Adrenal gland (tissue), 12 donors: ENCODE measurements around the gene IRS2. TPM values are rescaled to one million over a fixed set of nuclear protein-coding genes. Genes with fewer than 3 reads are reported as not detected.
"Not testable (repeated sequence)": the region's sequence is repeated elsewhere in the genome, so short reads cannot be mapped to it uniquely, and the experiment has no call there.

Source experiments
- DNase-seq, 7 donors: peaks; one replicate each; pipeline ENCODE4 v3.0.0-alpha.2; 2019 to 2020
- H3K27ac ChIP-seq, 5 donors: fragments of 200-600 bp; sonication (generic) in 4 of 5; 1 replicate in 3 of 5; 2 replicates in 2 of 5; pipeline versions ENCODE4 v1.5.1 to v1.8.0; 2016 to 2020; ENCODE audit warnings: mild to moderate bottlenecking in 1 of 5
- H3K27me3 ChIP-seq: fragments of 200-600 bp; 2 replicates; pipeline ENCODE4 v1.8.0; 2021
- H3K36me3 ChIP-seq, 2 donors: fragments of 200-600 bp; replicated peaks in 1 of 2; 1 replicate in 1 of 2; 2 replicates in 1 of 2; pipeline versions ENCODE4 v1.5.1 to v1.8.0; 2018 to 2022
- H3K4me1 ChIP-seq, 2 donors: fragments of 200-600 bp; replicated peaks in 1 of 2; 1 replicate in 1 of 2; 2 replicates in 1 of 2; pipeline versions ENCODE4 v1.5.1 to v1.8.0; 2018 to 2021
- H3K4me3 ChIP-seq, 4 donors: fragments of 200-600 bp; sonication (generic) in 3 of 4; one replicate each; pipeline ENCODE4 v1.5.1; 2016 to 2018
- H3K9me3 ChIP-seq, 3 donors: fragments of 200-600 bp; sonication (generic) in 1 of 3; replicated peaks in 1 of 3; 1 replicate in 2 of 3; 2 replicates in 1 of 3; pipeline versions ENCODE4 v1.5.1 to v1.8.0; 2016 to 2021
- CTCF ChIP-seq, 6 experiments: fragments of 450-650 bp in 4 of 6; fragments of 200-600 bp in 2 of 6; sonication (generic) in 1 of 6; IDR thresholded peaks; 1 replicate in 5 of 6; 2 replicates in 1 of 6; pipeline versions ENCODE4 v1.5.1 to v1.8.0; 2016 to 2021; ENCODE audit warnings: antibody characterized with exemption in 6 of 6, mild to moderate bottlenecking in 2 of 6, moderate library complexity in 1 of 6
- POLR2A ChIP-seq, 2 donors: fragments of 450-650 bp; IDR thresholded peaks; one replicate each; pipeline ENCODE4 v1.6.1; 2017; ENCODE audit warnings: antibody characterized with exemption in 2 of 2, mild to moderate bottlenecking in 2 of 2, moderate library complexity in 1 of 2
- WGBS, 4 donors: extraction: QIAGEN DNeasy Blood & Tissue Kit in 2 of 4; methylation state at CpG; one replicate each; pipeline versions ENCODE4 v1.1.5 to v1.1.7; 2013 to 2017; 5-methylcytosine and 5-hydroxymethylcytosine counted together
- intact Hi-C, 2 donors: fragments of 100-400 bp; cut with DNase I; formaldehyde crosslinking; loops; one replicate each; pipeline versions ENCODE4 v1.14.1 to v1.15.0; 2022 to 2023
- polyA plus RNA-seq, 3 donors: library from polyadenylated mRNA; stranded (reverse); fragments of 200-250 nt in 2 of 3; fragments of 350-450 nt in 1 of 3; fragmentation: Illumina TruSeq in 1 of 3; extraction: RNeasy Lipid Tissue Mini Kit (QIAGEN cat#74804) in 1 of 3; gene quantifications; one replicate each; pipeline ENCODE4 v1.2.3, GENCODE V29; 2013 to 2014
- total RNA-seq, 9 donors: library from RNA; depleted of rRNA in 4 of 9; stranded (reverse); fragments of >200 nt in 4 of 9; fragments of 120-200 nt in 1 of 9; fragmentation: NEBNext Ultra II Directional in 1 of 9; extraction: Animal tissue kit (Norgen Biotek cat#: 25700) in 1 of 9; gene quantifications; one replicate each; pipeline versions ENCODE4 v1.1.0 to v1.2.4, GENCODE V29; 2013 to 2023
- donor health status: healthy with polysubstance abuse.
- donor health status: Bipolar disorder and iron deficiency.
- donor health status: DM: yes; HTN: yes; CAD: no.
- donor health status: DM: no; HTN: no; CAD: no.
- donor health status: DM: no; HTN: no; CAD: no.
- donor health status: DM: yes; HTN: yes; CAD: no.

Gene IRS2
- total and polyA plus RNA-seq, 12 donors: 11.0 to 84.2 (median 47.4) TPM

- Histone ChIP-seq H3K9me3 (no peaks in the 10 kb centered on the region), H3K27ac (no peak overlapping the region), H3K4me1 (no peaks in the 10 kb centered on the region), H3K36me3 (no peaks in the 10 kb centered on the region), H3K4me3 (no peak overlapping the region), H3K27me3 (no peaks in the 10 kb centered on the region)
- no peak for DNase-seq
- 79 to 89% (median 83%) methylated on average over 5 of the region's 5 CpGs for WGBS, 4 donors
- TF ChIP-seq CTCF (IDR thresholded peaks at IDR 0.05): no peak
- intact Hi-C loops: no loop called here
These were observed 46.7 kb upstream of the IRS2 start for GRCh38 chr13:109833071-109833470.

GRCh38 chr13:109828591-109829316 lies 42.4 kb upstream of the IRS2 start:
- intact Hi-C loops, DNase-seq, H3K36me3 ChIP-seq, H3K27ac ChIP-seq, H3K27me3 ChIP-seq, H3K9me3 ChIP-seq, H3K4me1 ChIP-seq, H3K4me3 ChIP-seq: not testable (repeated sequence)
- 77 to 92% (median 89%) methylated on average over 7 to 11 of the region's 11 CpGs for WGBS, 4 donors

- DNase-seq, H3K27ac ChIP-seq, intact Hi-C loops, H3K4me1 ChIP-seq, H3K27me3 ChIP-seq, H3K4me3 ChIP-seq, H3K9me3 ChIP-seq, H3K36me3 ChIP-seq: not testable (repeated sequence)
- WGBS, 4 donors: 84 to 92% (median 86%) methylated on average over 6 of the region's 6 CpGs
These were observed 36.8 kb upstream of the IRS2 start for GRCh38 chr13:109823201-109823600.

GRCh38 chr13:109821103-109821502 lies 34.7 kb upstream of the IRS2 start:
- WGBS, 4 donors: 37 to 59% (median 44%) methylated on average over 3 of the region's 3 CpGs
- H3K27me3 ChIP-seq: no peaks in the 10 kb centered on the region
- no peak overlapping the region for H3K4me3 ChIP-seq
- no peaks in the 10 kb centered on the region for H3K4me1 ChIP-seq
- H3K9me3 ChIP-seq: no peaks in the 10 kb centered on the region
- H3K36me3 ChIP-seq: no peaks in the 10 kb centered on the region
- intact Hi-C loops: no loop called here
- H3K27ac ChIP-seq: no peak overlapping the region
- TF ChIP-seq CTCF (IDR thresholded peaks at IDR 0.05) (no peak), POLR2A (IDR thresholded peaks at IDR 0.05) (no peak)
- DNase-seq: no peak

GRCh38 chr13:109819874-109820273 lies 33.5 kb upstream of the IRS2 start:
- Histone ChIP-seq H3K4me1 (no peaks in the 10 kb centered on the region), H3K4me3 (no peak overlapping the region), H3K27ac (no peak overlapping the region), H3K36me3 (no peaks in the 10 kb centered on the region), H3K27me3 (no peaks in the 10 kb centered on the region), H3K9me3 (no peaks in the 10 kb centered on the region)
- no peak for DNase-seq
- intact Hi-C loops: no loop called here
- 74 to 78% (median 76%) methylated on average over 6 of the region's 6 CpGs for WGBS, 4 donors
- TF ChIP-seq POLR2A (IDR thresholded peaks at IDR 0.05) (no peak), CTCF (IDR thresholded peaks at IDR 0.05) (no peak)
